ENCODE data around the gene STK11IP.

DNA sequence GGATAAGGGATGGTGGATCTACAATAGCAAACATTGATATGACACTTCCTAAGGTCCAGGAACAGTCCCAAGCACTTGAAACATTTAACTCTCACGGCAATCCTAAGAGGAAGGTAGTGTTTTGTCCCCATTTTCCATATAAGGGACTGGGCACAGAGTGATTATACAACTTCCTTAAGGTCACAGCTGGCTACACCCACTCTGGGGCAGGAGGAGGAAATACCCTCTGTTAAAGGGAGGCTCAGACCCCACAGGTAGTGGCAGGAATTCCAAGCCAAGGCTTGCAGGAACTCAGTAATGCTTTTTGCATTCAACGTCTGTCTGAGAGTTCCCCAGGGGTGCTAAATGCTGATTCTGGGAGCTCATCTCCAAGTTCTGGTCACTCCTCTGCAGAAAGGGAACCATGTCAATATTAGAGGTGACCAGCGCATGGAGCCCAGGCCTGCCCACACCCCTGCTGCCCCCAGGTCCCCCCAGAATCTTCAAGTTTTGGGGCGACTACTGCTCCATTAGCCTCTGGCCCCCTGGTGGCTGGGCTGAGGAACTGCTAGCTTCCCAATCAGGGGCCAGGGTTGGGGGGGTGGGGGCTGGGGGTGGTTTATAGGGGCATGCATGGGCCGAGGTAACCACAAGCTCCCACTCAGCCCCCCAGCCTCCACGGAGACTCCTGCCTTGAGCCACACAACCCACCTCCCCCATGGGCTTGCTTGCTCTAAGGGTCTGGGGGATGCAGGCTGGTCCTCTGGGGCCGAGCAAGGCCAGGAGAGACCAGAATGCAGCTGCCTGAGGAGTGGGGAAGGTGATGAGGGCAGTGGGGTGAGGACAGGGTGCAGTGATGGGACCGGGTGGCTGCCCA lies 37.4 kb upstream of the STK11IP start:
- peak; percentile 40 to 91 (median 68) for TF ChIP-seq CTCF (IDR thresholded peaks at IDR 0.05)
- no peak for TF ChIP-seq EP300 (IDR thresholded peaks at IDR 0.05)
- TF ChIP-seq POLR2A (IDR thresholded peaks at IDR 0.05; ENCODE audit: low read depth): no peak
